Neural crest cell (in vitro differentiated cells): ENCODE data around the gene SQSTM1. TPM values are rescaled to one million over a fixed set of nuclear protein-coding genes. Genes with fewer than 3 reads are reported as not detected.
"Not testable (repeated sequence)": the region's sequence is repeated elsewhere in the genome, so short reads cannot be mapped to it uniquely, and the experiment has no call there.

Source experiments
- DNase-seq: peaks from one replicate; pipeline ENCODE4 v3.0.0; 2021; ENCODE audit warnings: low read depth, mixed read lengths, low spot score
- H3K27ac Mint-ChIP-seq: one replicate; pipeline ENCODE4 v1.8.0; 2021; ENCODE audit warnings: mild to moderate bottlenecking, mixed read lengths; ENCODE audit not compliant: unreplicated experiment
- H3K27me3 Mint-ChIP-seq: 2 replicates; pipeline ENCODE4 v1.8.0; 2021; ENCODE audit warnings: low read depth, mild to moderate bottlenecking, mixed read lengths
- H3K36me3 Mint-ChIP-seq: 2 replicates; pipeline ENCODE4 v1.8.0; 2021; ENCODE audit warnings: low read depth, mild to moderate bottlenecking, mixed read lengths
- H3K4me1 Mint-ChIP-seq: 2 replicates; pipeline ENCODE4 v1.8.0; 2021; ENCODE audit warnings: mixed read lengths
- H3K4me3 Mint-ChIP-seq: one replicate; pipeline ENCODE4 v1.8.0; 2021; ENCODE audit warnings: mild to moderate bottlenecking, mixed read lengths
- H3K9me3 Mint-ChIP-seq: 2 replicates; pipeline ENCODE4 v1.8.0; 2021; ENCODE audit warnings: mixed read lengths
- CTCF ChIP-seq: fragments of 200-600 bp; sonication (generic); conservative IDR thresholded peaks from 2 replicates; pipeline ENCODE4 v1.5.0; 2021; ENCODE audit warnings: antibody characterized with exemption, mild to moderate bottlenecking
- total RNA-seq: library from RNA; stranded (reverse); gene quantifications from 2 replicates; pipeline ENCODE4 v1.2.1, GENCODE V29; 2021

SQSTM1 gene
- total RNA-seq, 1 donor from 2014 or later: 69.5 TPM

DNA sequence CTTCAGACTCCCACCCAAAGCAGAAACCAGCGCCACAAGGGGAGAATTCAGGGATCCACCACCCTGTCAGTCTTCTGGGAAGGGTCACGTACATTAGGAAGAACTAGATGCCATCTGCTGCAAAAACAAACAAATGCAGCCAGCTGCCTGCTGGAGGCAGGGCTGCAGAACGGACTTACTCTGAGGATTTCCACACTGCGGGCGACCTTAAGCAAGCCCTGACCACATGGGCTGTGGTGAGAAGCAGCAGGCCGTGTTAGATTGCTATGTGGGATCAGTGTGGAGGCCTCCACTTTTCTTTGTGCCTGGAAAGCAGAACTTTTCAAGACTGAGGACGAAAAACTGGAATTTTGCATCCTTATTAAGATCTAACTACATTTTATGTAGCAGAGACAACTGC, 40.3 kb upstream of the SQSTM1 start:
- peaks cover 4% of the 10 kb centered on the region for H3K36me3 Mint-ChIP-seq
- no peaks in the 10 kb centered on the region for H3K27me3 Mint-ChIP-seq
- no peak for TF ChIP-seq CTCF
- DNase-seq: no peak
- H3K27ac Mint-ChIP-seq: no peak overlapping the region
- peak overlapping the region; percentile 7 for H3K4me3 Mint-ChIP-seq
- no peaks in the 10 kb centered on the region for H3K9me3 Mint-ChIP-seq
- no peaks in the 10 kb centered on the region for H3K4me1 Mint-ChIP-seq

- H3K27me3 Mint-ChIP-seq: no peaks in the 10 kb centered on the region
- no peaks in the 10 kb centered on the region for H3K4me1 Mint-ChIP-seq
- DNase-seq: no peak
- H3K27ac Mint-ChIP-seq: no peak overlapping the region
- H3K4me3 Mint-ChIP-seq: peak overlapping the region; percentile 12
- no peaks in the 10 kb centered on the region for H3K9me3 Mint-ChIP-seq
- TF ChIP-seq CTCF: no peak
- peaks cover 4% of the 10 kb centered on the region for H3K36me3 Mint-ChIP-seq
Observed at GRCh38 chr5:179781846-179782245, 38.9 kb upstream of the SQSTM1 start.

DNA sequence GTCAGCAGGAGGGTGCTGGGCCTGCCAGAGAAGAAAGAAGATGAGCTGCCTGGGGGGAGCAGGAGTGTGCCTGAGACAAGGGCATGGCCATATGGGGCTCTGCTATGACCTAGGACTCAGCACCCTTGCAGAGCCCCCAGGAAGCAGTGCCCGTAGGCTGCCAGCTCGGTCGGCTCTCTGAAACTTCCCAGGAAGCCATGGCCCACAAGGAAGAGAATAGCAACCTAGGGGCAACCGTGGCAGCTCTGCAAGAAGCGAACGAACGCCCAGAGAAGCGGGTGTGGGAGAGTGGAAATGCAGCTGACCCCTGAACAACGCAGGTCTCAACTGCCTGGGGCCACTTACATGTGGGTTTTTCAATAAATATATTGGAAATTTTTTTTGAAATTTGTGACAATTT, 37.6 kb upstream of the SQSTM1 start:
- H3K27ac Mint-ChIP-seq: peak overlapping the region; percentile 35
- peaks cover 5% of the 10 kb centered on the region for H3K36me3 Mint-ChIP-seq
- H3K9me3 Mint-ChIP-seq: no peaks in the 10 kb centered on the region
- no peaks in the 10 kb centered on the region for H3K4me1 Mint-ChIP-seq
- no peak overlapping the region for H3K4me3 Mint-ChIP-seq
- H3K27me3 Mint-ChIP-seq: no peaks in the 10 kb centered on the region
- DNase-seq: no peak
- TF ChIP-seq CTCF: no peak

GRCh38 chr5:179786861-179787260, 33.8 kb upstream of the SQSTM1 start:
- no peaks in the 10 kb centered on the region for H3K27me3 Mint-ChIP-seq
- H3K27ac Mint-ChIP-seq: no peak overlapping the region
- peaks cover 4% of the 10 kb centered on the region for H3K36me3 Mint-ChIP-seq
- TF ChIP-seq CTCF: no peak
- H3K4me1 Mint-ChIP-seq: no peaks in the 10 kb centered on the region
- DNase-seq: no peak
- no peaks in the 10 kb centered on the region for H3K9me3 Mint-ChIP-seq
- no peak overlapping the region for H3K4me3 Mint-ChIP-seq

DNA sequence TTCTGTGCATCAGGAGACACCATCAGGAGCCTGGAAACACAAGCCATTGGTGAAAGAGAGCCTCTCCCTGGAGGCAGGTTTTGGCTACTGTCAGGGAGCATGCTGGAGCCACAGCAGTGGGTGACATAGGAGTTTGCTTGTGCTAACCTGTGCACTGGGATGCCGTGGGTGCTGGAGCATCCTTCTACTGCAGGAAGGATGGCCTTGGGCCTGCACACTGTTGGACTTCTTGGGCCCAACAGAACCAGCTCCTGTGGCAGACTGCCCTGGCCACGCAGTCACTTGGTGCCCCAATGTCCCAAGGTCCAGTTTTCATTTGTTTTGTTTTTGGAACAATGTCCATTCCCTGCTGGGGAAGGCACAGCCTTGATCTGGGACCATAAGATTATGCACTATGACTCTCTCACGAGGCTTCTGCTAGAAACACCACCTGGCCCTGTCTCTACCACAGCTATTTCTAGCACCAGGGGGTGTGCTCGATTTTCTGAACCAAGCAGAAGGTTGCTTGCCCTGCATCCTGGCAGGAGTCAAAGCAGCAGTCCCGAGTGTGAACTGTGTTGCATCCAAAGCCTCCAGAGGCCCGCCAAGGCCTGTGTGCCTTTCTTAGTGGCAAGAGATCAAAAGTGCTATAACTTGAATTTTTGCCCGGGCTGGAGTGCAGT, 32.4 kb upstream of the SQSTM1 start:
- Mint-ChIP-seq H3K36me3 (peaks cover 4% of the 10 kb centered on the region), H3K4me1 (no peaks in the 10 kb centered on the region), H3K4me3 (peak overlapping the region; percentile 64), H3K9me3 (no peaks in the 10 kb centered on the region), H3K27ac (no peak overlapping the region), H3K27me3 (no peaks in the 10 kb centered on the region)
- TF ChIP-seq CTCF: no peak
- no peak for DNase-seq

- not testable (repeated sequence) for H3K27me3 Mint-ChIP-seq, H3K36me3 Mint-ChIP-seq, H3K9me3 Mint-ChIP-seq, DNase-seq, H3K4me3 Mint-ChIP-seq, H3K4me1 Mint-ChIP-seq, H3K27ac Mint-ChIP-seq
Observed at GRCh38 chr5:179789278-179789677, 31.4 kb upstream of the SQSTM1 start.
